ENCODE results near the gene SEMA3E.

The SEMA3E gene

DNA sequence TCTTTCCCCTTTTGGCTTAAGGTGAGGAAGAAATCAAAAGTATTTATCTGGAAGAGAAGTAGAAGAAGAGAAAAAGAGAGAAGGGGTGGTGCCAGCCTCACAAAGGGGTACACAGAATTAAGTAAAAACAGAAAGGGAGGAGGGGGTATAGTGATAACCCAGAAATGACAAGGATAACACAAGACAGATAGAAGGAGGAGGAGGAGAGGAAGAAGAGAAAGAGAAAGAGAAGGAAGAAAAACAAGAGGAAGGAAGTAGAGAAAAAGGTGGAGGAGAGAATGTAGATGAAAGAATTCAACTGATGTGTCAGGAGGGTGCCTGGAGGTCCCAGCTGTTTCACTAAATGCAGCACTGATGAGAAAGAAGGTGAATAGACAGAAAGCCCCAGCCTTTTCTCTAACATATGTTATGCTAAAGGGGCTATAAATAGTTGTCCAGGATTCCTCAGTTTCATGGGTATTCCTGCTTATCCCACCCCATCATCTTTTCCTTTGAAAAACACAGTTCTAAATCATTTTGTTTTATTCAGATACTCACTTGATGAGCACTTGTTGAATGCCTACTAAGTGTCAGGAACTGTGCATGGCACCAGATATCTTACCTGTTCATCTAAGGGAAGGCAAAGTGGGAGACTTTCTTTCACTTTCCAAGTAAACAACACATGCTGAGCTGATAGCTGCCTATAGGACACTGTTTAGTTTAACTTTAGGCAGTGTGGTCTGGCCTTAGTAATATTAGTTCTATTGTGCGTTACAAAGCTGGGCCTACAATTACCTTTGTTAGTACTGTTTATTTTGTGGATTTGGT, 8.0 kb downstream of the SEMA3E start:
- no peak for DNase-seq

DNA sequence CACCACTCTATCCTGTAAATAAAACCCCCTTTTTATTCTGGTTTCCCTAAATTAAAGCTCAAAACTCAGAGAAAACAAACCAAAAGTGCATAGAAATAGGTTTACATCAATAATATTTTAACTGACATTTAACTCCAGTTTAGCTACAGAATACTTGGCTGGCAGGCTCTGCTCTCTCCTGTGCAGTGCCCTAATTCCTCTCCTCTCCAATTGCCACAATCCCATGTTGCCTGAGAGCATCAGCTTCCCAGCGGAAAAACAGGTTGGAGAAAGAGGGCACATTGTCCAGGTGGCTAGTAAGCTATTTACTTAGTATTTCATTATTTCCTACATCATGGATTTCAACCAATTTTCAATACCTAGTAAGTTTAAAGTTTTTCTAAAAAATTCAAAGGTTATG, 8.7 kb downstream of the SEMA3E start:
- no peak for DNase-seq

DNA sequence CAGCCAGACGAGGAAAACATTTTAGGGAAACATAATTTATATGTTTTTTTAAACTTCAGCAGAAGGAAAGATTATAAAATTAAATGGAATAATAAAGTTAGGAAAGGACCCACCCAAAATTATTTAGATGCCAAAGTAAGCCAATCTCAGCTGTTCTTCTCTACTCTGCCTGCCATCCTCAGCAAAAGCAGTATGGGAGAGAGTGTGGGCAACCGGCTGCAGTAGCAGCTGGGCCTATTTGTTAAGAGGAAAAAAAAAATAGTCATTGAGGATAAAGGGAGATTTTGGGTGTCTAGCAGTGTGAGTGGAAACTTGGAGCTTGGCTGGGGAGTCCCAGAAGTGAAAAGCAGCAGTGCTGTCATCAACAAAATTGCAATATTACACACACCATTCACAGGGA, 15.4 kb downstream of the SEMA3E start:
- DNase-seq = no peak

DNA sequence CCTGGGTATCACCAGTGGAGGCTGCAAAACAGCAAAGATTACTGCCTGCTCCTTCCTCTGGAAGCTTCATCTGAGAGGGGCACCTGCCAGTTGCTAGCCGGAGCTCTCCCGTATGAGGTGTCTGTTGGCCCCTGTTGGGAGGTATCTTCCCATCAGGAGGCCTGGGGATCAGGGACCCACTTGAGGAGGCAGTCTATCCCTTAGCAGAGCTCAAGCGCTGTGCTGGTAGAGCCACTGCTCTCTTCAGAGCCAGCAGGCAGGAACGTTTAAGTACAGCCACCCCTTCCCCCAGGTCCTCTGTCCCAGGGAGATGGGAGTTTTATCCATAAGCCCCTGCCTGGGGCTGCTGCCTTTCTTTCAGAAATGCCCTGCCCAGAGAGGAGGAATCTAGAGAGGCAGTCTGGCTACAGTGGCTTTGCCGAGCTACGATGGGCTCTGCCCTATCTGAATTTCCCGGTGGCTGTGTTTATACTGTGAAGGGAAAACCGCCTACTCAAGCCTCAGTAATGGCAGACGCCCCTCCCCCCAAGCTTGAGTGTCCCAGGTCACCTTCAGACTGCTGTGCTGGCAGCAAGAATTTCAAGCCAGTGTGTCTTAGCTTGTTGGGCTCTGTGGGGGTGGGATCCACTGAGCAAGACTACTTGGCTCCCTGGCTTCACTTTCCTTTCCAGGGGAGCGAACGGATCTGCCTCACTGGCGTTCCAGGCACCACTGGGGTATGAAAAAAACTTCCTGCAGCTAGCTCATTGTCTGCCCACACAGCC, 19.6 kb downstream of the SEMA3E start:
- no peak for DNase-seq

DNA sequence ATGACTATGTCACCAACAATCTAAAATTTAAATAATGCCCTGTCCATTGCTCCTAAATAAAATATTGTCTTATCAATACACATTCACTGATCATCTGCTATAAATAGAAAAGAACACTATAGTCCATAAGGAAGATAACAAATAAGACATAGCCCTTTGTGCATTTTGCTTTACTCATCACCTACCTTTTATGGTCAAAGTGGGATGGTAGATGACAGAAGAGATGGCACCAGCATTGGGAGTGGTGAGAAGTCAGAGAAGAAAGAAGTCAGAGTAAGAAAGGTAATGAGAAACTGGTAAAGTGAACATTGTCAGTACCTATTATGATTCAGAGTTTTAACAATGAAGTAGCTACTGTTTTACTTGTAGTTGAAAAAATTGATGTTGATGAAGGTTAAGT, 31.1 kb downstream of the SEMA3E start:
- DNase-seq = no peak

DNA sequence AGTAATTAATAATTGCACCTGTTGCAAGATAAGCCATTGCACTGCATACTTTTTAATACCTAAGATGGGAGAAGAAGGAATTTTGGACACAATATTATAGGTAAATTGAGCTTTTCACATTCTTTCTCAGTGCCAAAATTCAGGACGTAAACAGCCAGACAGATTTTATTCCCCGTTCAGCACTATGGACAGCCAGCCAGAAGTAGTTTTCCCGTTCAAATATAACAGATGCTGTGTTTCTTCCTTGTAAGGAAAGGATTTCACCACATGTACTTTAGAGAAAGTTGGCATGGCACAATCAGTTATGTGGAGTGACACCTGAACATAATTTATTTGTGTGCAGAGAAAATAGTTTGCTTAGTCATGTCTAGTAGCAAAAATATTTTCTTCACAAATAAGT, 34.8 kb downstream of the SEMA3E start:
- no peak for DNase-seq

DNA sequence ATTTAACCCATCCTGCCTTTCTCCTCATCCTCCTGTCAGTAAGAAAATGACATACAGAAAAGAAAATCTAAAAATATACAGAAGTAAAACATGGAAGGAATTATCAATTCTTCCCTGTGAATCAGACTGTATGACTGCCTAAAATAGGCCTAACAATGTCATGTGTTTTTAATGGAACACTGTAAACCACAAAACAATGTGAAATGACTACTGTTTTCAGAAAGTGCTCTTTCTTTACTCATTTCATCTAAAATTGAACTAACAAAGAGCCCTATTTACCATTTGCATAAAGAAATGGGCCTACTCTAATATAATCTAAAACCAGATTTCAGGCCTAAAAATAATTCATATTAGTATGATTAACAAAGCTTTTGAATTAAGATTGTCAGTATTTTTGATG, 35.7 kb downstream of the SEMA3E start:
- DNase-seq = no peak

DNA sequence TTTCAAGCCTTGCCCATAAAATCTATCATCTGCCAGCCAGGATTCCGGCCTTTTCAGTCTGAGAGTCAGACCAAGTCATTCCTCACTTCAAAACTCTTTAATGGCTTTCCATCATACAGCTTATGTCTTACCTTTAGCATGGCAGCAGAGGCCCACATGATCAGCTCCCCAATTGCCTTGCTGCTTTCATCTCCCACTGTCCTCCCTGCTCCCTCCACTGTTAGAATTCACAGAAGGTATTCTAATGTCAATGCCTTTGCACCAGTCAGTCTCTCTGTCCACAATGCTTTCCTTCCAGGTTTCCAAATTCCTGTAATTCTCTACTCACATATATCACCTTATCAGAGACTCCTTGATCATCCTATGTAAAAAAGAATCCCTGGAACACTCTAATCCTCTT, 37.2 kb downstream of the SEMA3E start:
- DNase-seq = no peak

DNA sequence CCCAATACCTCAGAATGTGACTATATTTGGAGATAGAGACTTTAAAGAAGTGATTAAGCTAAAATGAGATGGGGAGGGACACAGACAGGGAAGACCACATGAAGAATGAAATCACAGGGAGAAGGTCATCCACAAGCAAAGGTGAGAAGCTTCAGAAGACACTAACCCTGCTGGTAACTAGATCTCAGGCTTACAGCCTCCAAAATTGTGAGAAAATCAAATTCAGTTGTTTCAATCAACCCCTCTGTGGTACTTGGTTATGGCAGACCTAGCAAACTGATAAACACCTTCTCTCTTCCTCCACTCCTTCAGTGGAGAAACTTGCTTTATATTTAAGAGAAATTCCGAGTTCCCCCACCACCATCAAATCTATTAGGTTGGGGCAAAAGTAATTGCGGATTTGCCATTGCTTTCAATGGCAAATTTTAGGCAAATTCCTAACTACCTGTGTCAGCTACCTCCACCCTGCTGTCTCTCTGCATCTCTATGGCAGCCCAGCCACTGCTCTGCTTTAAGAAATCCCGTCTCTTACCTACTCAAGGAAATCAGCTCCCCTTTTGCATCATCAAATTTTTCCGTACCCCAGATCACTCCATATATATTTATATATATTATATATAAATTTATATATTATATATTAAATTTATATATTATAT, 38.2 kb downstream of the SEMA3E start:
- no peak for DNase-seq

DNA sequence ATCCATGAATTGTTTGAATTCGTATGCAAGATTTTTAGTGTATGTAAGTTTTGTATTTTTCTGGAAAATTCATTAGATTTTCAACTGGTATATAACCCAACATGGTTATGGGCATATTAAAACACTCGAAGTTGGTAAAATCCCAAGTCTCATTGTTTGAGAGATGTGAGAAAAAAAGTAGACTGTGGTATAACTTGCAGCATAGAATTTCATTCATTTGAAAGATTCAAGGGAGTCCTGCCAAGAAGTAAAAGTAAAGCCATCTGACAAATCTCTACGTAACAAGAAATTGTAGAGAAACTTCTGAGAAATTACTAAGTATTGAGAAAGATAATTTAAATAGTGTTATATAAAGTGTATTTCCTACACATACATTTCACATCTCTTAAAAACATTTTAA, 40.2 kb downstream of the SEMA3E start:
- DNase-seq = no peak

DNA sequence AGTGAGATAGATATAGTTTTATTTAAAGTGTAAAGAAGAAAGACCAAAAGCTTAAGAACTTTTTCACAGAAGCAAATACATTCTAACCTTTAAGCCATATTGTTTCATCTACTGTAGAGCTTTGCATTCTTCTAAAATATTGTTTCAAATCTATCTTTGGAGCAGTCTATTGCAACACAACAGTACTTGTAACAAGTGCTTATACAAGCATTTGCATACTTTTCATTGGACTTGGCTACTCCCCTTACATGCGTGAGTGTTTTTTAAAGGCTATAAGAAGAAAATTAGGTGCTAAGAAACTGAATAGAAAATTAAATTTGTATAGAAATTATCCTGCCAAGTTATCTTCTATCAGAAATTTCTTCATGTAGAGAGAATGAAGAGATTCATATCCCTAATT, 45.3 kb downstream of the SEMA3E start:
- DNase-seq = no peak

DNA sequence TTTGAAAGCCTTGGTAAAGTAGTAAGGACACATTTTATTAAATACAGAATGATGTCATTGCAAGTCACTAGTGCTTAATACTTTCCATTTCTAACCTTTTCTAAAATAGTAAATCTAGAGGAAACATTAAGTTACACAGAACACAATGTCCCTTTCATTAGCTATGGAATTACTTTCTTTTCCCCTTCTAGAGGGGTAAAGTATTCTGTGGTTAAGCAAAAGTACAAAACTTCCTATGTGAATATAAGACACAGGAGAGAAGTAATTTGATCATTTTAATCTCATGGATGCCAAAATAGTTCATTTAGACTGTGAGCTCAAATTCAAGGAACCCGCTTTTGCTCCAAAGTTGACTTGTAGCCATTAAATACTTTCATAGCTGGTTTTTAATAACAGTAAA, 49.8 kb downstream of the SEMA3E start:
- no peak for DNase-seq

DNA sequence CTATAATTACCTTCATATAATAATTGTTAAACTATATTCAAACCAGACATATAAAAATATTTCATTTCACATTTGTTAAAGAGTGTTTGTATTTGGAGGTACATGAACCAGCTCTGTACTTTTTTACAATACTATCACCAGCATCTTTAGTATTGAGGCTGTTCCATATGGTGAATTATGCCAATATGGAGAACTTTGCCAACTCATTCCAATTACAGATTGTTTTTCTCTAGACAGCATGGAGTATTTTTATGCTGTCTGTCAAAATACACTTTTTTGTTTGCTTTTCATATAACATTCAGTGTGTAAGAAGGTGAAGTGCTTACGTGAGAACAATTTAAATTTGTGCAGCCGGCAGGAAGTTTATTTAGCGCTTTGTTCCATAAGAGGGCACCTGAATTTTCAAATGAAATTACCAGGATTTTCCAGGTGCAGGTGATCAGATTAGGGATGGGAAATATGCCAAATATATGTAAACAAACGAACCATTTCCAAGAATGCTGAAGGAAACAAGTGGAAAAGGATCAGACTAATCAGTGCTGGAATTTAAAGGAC, 54.9 kb downstream of the SEMA3E start:
- DNase-seq = no peak

DNA sequence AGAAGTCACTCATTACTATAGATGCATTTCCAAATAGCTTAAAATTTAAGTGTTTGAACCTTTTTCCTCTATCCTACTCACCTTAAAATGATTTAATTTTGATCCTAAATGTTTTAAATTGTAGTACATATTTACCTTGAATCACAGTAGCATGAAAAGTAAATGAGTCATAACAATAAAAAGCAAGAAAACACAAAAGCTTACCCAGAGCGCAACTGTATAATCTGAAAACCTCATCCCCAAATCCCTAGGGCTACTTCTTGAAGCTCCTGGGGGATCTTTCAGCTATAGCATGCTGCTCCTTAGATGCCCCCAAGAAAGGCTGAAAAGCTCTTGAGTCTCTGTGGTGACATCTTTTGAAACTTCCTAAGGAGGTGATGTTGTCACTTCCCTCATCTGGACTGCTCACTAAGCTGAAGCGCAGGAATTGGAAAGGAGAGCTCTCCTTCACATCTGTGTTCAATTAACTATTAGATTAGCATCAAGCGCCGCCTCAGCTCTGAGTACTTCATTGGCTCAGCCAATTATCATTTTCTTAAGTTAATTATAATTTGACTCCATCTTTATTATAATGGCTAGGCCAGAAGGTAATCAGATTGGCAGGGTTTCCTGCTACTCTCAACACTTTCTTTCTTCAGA, 60.2 kb downstream of the SEMA3E start:
- no peak for DNase-seq

DNA sequence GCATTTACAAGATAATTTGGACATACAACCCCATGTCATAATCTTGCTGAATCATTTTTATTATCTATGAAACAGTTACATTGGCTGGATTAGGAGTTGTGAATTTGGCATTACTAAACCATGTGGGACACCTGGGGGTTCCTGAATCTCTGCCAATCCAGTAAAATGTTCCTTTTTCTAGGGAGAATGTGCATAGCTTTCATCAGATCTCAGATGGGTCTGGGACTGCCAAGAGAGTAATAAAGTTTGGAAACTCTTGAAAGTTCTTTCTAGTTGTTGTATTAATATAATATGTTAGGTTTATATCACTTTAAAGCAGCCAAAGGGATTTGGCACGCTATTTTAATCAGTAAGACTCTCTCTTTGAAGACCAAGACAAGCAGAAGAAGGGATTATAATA, 62.7 kb downstream of the SEMA3E start:
- DNase-seq = no peak

DNA sequence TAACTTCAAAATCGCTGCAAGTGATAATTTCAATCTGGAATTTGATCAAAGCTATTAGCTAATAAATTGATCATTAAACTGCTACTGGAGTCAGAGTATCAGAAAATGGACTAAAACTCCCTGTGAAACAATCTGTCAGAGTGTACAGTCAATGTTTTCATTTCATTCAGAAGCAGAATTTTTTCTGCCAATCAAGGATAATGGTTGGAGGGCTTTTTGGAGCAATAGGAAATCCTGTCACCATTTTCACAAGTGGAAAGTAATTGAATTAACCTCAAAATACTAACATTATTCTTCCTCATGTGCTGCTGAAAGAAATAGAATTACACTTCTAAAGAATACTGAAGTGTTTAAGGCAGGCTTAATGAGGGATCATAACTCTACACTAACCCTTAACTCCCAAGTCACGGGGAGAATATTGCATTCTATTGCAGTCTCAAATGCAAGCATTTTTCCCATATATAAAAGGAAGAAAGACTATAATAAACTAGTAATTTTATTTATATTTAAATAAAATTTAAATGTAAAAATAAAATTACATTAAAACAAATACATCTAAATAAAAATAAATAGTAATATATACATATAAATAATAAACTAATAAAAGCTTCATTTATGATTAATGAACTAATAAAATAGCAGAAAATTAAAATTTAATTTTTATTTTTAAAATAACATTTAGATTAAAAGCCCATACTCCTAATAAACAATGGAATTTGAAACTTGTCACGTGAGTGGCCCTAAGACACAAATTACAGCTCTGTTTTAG, 67.1 kb downstream of the SEMA3E start:
- no peak for DNase-seq

DNA sequence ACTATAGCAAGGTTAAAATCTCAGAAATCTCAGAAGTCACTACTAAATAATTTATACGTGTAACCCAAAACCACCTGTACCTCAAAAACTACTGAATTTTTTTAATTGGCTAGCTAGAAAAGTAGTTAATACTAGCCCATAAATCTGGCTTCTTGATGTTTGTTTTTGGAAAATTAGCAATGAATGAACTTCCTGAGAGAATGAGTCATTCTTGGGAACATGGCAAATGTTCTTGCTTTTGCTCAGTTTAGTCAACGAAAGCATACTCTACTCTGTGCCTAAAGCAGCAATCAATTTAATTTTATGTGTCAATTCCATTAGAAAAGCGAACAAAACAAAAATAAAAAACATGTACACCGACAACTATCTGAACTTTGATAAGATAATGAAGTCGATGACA, 69.2 kb downstream of the SEMA3E start:
- no peak for DNase-seq

DNA sequence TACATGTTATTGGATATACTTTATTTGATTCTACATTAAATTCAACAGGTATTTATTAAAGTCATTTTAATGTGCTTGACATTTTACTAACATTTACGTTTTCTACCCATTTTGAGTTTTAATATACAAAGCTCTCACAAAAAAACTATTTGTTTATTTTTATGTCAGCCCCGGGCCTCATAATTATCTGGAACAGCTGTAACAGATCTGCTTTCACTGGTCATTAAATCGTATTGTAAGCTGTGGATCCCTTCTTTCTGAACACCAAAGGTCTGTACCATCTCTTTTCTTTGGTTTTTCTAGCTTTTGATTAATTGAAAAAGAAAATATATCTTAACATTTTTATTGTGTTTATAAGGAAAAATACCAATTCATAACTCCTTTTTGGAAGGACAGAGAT, 73.5 kb downstream of the SEMA3E start:
- no peak for DNase-seq

DNA sequence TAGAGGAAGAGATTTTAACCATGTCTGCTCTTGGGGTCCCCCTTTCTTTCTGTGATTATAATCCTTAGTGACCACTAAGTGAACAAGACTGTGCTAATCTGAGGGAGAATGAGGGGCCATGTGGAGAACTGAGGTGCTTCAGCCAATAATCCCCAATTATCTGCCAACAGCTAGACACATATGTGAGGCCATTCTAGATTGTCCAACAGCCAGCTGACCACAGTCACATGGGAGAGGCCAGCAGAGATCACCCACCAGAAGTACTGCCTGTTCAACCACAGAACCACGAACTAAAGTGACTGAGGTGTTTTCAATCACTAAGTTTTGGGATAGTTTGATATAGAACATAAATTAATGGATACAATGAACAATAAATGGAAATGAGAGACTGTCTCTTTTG, 74.3 kb downstream of the SEMA3E start:
- DNase-seq = no peak

DNA sequence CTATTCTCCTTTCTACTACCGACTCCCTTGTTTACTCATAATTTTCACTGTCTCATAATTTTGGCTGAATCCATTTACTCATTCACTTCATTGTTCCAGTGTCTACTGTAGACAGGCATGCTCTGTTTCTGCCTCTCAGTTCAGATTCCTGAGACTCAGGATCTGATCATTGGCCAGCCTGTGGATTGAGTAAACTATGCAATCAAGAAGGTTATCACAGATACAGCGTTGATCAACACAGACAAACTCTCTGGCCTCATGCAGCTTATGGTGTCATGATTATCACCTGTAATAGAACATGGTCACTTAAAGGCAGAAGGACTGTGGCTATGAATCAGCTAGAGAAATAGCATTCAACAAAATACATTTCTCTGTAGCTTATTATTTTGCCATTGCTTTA, 86.0 kb downstream of the SEMA3E start:
- no peak for DNase-seq

DNA sequence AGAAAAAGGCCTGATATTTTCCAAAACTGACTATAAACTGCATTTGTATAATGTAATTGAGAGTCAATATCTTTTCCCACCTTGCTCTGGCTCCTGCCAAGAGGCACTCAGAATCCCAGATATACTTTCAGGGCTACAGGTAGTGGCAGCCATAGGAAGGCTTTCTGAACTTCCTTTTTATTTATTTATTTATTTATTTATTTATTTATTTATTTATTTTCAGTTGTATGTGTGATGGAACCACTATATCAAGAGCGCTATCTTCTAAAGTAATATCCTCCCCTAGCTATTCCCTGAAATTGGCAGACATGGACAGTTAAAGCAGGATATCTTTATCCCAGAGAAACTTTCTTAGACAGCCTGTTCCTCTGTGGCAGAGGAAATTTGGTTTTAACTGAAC, 86.7 kb downstream of the SEMA3E start:
- no peak for DNase-seq

DNA sequence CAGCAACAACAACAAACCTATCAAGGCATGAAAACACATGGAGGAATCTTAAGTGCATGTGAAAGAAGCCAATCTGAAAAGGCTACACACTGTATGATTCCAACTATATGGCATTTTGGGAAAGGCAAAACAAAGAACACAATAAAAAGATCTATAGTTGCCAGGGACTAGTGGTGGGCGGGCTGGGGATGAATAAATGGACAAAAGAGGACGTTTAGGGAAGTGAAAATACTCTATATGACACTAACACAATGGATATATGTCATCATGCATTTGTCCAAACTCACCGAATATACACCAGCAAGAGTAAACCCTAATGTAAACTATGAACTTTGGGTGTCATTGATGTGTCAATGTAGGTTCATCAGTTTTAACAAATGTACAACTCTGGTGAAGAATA, 89.1 kb downstream of the SEMA3E start:
- no peak for DNase-seq

Measured in effector CD4-positive, alpha-beta T cell (primary cell).